Osteocyte (in vitro differentiated cells): Measurements from ENCODE around the gene GNL3. TPM values are rescaled to one million over a fixed set of nuclear protein-coding genes. Genes with fewer than 3 reads are reported as not detected.
"Not testable (repeated sequence)": the region's sequence is repeated elsewhere in the genome, so short reads cannot be mapped to it uniquely, and the experiment has no call there.

Source experiments
- DNase-seq: peaks from one replicate; pipeline ENCODE4 v3.0.0; 2021; ENCODE audit warnings: mixed read lengths; ENCODE audit not compliant: unreplicated experiment; ENCODE audit errors: extremely low spot score
- H3K27ac Mint-ChIP-seq: one replicate; pipeline ENCODE4 v1.8.0; 2021; ENCODE audit warnings: mild to moderate bottlenecking, mixed read lengths; ENCODE audit not compliant: unreplicated experiment
- H3K27me3 Mint-ChIP-seq: one replicate; pipeline ENCODE4 v1.8.0; 2021; ENCODE audit warnings: mixed read lengths; ENCODE audit not compliant: unreplicated experiment
- H3K36me3 Mint-ChIP-seq: one replicate; pipeline ENCODE4 v1.8.0; 2021; ENCODE audit warnings: mixed read lengths; ENCODE audit not compliant: unreplicated experiment
- H3K4me1 Mint-ChIP-seq: one replicate; pipeline ENCODE4 v1.8.0; 2021; ENCODE audit warnings: mixed read lengths; ENCODE audit not compliant: unreplicated experiment
- H3K4me3 Mint-ChIP-seq: one replicate; pipeline ENCODE4 v1.8.0; 2021; ENCODE audit warnings: mild to moderate bottlenecking, moderate library complexity, mixed read lengths; ENCODE audit not compliant: unreplicated experiment
- H3K9me3 Mint-ChIP-seq: one replicate; pipeline ENCODE4 v1.8.0; 2021; ENCODE audit warnings: mixed read lengths; ENCODE audit not compliant: unreplicated experiment
- CTCF ChIP-seq: fragments of 200-600 bp; sonication (generic); IDR thresholded peaks from 2 replicates; pipeline ENCODE4 v1.5.0; 2021; ENCODE audit warnings: antibody characterized with exemption, mild to moderate bottlenecking, moderate library complexity
- total RNA-seq: library from RNA; stranded (reverse); gene quantifications from 2 replicates; pipeline ENCODE4 v1.2.1, GENCODE V29; 2021

Gene GNL3
- total RNA-seq, 1 donor from 2014 or later, result 69.8 TPM

DNA sequence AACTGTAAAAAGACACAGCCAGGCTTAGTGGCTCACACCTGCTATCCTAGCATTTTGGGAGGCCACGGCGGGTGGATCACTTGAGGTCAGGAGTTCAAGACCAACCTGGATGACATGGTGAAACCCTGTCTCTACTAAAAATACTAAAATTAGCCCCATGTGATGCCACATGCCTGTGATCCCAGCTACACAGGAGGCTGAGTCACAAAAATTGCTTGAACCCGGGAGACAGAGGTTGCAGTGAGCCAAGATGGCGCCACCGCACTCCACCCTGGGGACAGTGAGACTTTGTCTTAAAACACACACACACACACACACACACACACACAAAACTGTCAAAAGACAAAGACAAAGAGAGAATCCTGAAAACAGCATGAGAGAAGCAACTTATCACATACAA lies 38.1 kb downstream of the GNL3 start:
- no peak for TF ChIP-seq CTCF
- Mint-ChIP-seq H3K36me3 (peaks cover 34% of the 10 kb centered on the region), H3K9me3 (peaks cover 6% of the 10 kb centered on the region), H3K27me3 (no peaks in the 10 kb centered on the region), H3K27ac (no peak overlapping the region), H3K4me1 (no peaks in the 10 kb centered on the region), H3K4me3 (no peak overlapping the region)
- DNase-seq, result peak; percentile 64

DNA sequence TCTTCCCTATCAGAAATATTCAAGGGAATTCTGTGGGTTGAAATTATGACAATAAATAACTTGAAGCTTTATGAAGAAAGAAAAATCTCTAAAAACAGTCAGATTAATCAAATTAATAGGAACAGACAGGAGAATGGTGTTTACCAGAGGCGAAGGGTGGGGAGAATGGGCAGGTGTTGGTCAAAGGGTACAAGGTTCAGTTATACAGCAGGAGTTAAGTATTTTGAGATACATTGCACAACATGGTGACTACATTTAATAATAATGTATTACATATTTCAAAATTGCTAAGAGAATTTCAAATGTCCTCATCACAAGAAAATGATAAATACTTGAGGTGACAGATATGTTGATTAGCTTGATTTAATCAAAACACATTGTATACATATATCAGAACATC lies 38.7 kb downstream of the GNL3 start:
- Mint-ChIP-seq H3K27me3 (no peaks in the 10 kb centered on the region), H3K4me3 (no peak overlapping the region), H3K36me3 (peaks cover 34% of the 10 kb centered on the region), H3K9me3 (peaks cover 9% of the 10 kb centered on the region), H3K4me1 (no peaks in the 10 kb centered on the region), H3K27ac (no peak overlapping the region)
- DNase-seq, result no peak
- TF ChIP-seq CTCF, result no peak

DNA sequence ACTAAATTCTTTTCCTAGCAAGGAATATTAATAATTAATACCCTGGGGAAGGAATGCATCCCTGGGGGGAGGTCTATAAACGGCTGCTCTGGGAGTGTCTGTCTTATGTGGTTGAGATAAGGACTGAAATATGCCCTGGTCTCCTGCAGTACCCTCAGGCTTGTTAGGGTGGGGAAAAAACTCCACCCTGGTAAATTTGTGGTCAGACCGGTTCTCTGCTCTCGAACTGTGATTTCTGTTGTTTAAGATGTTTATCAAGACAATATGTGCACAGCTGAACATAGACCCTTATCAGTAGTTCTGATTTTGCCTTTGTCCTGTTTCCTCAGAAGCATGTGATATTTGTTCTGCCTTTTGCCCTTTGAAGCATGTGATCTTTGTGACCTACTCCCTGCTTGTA lies 42.9 kb downstream of the GNL3 start:
- not testable (repeated sequence) for H3K4me3 Mint-ChIP-seq, H3K4me1 Mint-ChIP-seq, H3K27ac Mint-ChIP-seq, H3K27me3 Mint-ChIP-seq
- peak; percentile 11 for DNase-seq
- Mint-ChIP-seq H3K36me3 (peaks cover 57% of the 10 kb centered on the region), H3K9me3 (peaks cover 13% of the 10 kb centered on the region)

DNA sequence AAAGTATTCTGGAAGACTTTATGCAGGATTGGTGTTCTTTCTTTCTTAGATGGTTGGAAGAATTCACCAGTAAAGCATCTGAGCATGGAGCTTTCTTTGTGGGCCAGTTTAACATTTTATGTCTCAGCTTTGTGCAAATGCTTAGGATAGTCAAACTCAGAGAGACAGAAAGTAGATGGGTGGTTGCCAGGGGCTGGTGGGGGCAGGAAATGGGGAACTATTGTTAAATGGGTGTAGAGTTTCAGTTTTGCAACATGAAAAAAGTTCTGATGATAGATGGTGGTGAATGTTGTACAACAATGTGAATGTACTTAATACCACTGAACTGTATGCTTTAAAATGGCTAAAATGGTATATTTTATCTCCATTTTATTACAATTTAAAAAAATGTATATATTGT lies 44.8 kb downstream of the GNL3 start:
- peak; percentile 19 for DNase-seq
- Mint-ChIP-seq H3K4me3 (no peak overlapping the region), H3K27ac (no peak overlapping the region)

DNA sequence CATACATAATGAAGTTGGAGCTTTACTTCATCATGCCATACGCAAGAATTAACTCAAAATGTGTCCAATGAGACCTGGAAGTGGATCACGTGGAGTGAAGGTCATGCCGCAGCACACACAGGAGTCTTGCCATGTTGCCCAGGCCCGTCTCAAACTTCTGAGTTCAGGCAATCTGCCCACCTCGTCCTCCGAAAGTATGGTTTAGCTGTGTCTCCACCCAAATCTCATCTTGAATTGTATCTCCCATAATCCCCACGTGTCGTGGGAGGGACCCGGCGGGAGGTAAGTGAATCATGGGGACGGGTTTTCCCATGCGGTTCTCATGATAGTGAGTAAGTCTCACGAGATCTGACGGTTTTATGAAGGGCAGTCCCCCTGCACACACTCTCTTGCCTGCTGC lies 45.8 kb downstream of the GNL3 start:
- no peak overlapping the region for H3K4me3 Mint-ChIP-seq
- H3K9me3 Mint-ChIP-seq, result peaks cover 13% of the 10 kb centered on the region
- DNase-seq, result peak; percentile 60

More for the DNA sequence above, 44.8 kb downstream of the GNL3 start:
- Mint-ChIP-seq H3K36me3 (peaks cover 70% of the 10 kb centered on the region), H3K9me3 (peaks cover 13% of the 10 kb centered on the region), H3K4me1 (no peaks in the 10 kb centered on the region), H3K27me3 (no peaks in the 10 kb centered on the region)
- TF ChIP-seq CTCF, result no peak

More for the DNA sequence above, 45.8 kb downstream of the GNL3 start:
- no peak overlapping the region for H3K27ac Mint-ChIP-seq
- H3K36me3 Mint-ChIP-seq, result peaks cover 70% of the 10 kb centered on the region
- no peak for TF ChIP-seq CTCF
- no peaks in the 10 kb centered on the region for H3K4me1 Mint-ChIP-seq
- no peaks in the 10 kb centered on the region for H3K27me3 Mint-ChIP-seq
